T-helper 2 cell treated with Interferon-gamma antibody and Interleukin-4, amounts not matched to agents 5 μg/mL and 100 μg/mL, for 36 hours (primary cell): ENCODE results near the gene DLX2.

Experiments used
- DNase-seq: peaks from one replicate; pipeline ENCODE4 v3.0.0; 2021; ENCODE audit warnings: low spot score
- H3K27ac Mint-ChIP-seq: one replicate; pipeline ENCODE4 v1.8.0; 2021; ENCODE audit warnings: mild to moderate bottlenecking, mixed read lengths
- H3K27me3 Mint-ChIP-seq: one replicate; pipeline ENCODE4 v1.8.0; 2021; ENCODE audit warnings: low read depth, mixed read lengths
- H3K36me3 Mint-ChIP-seq: one replicate; pipeline ENCODE4 v1.8.0; 2021; ENCODE audit warnings: low read depth, mixed read lengths
- H3K4me1 Mint-ChIP-seq: one replicate; pipeline ENCODE4 v1.8.0; 2021; ENCODE audit warnings: low read depth, mixed read lengths
- H3K4me3 Mint-ChIP-seq: one replicate; pipeline ENCODE4 v1.8.0; 2022; ENCODE audit warnings: mild to moderate bottlenecking, moderate library complexity, mixed read lengths
- H3K9me3 Mint-ChIP-seq: one replicate; pipeline ENCODE4 v1.8.0; 2021; ENCODE audit warnings: mixed read lengths

DLX2 gene

DNA sequence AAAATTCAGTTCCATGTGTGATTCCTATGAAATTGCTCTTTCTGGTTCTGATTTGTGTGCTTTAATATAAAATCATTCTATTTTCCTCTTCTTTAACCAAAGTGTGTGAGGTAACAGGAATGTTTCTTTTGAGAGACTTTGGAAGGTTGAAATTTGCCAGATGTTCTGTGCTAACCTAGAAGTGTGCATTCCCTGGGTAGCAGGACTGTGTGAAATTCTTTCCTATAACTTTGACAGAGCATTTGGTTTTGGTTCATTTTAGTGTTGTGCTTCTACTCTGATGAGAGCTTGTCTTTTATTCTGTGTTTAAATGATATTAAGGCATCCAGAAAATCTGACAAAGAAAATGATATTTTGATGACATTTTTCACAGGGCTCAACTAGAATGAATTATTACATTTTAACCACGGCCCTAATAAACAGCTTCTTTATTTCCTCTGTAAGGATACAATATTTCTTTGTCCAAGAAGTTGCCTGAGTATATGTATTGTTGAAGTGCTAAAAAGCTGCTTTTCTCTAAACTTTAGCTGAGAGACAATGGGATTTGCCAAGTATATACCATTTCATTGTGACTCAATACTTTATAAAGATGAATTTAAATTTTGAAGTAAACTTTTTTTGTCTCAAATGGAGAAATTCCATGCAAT lies 52.1 kb downstream of the DLX2 start:
- H3K4me1 Mint-ChIP-seq = peaks cover 2% of the 10 kb centered on the region
- peaks cover 8% of the 10 kb centered on the region for H3K27me3 Mint-ChIP-seq
- H3K4me3 Mint-ChIP-seq = no peak overlapping the region
- DNase-seq = no peak
- H3K9me3 Mint-ChIP-seq = no peaks in the 10 kb centered on the region
- no peaks in the 10 kb centered on the region for H3K36me3 Mint-ChIP-seq
- H3K27ac Mint-ChIP-seq = no peak overlapping the region

DNA sequence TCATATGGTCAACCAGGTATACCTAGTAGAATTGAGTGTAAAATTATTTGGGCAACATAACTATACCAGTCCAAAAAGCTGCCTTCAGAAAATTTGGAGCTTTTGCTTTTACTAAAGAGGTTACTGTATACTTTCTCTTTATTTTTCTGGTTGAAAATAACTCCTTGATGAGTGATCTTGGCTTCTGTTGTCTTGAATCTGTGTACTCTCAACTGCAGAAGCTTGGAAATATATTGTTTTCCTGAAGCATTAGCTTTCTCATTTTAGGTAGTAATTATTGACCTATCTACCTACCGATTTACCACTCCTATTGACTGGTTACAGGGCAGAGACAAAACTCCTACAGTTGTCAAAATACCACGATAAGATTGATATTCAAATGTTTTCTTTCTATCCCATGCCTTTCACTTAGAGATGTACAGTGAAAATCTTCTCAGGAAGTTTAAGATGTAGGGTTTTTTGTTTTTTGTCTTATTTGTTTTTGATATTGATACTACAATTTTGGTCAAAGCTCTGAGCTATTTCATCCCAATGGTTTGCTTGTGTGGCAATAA lies 53.1 kb downstream of the DLX2 start:
- Mint-ChIP-seq H3K27me3 (peaks cover 8% of the 10 kb centered on the region), H3K9me3 (no peaks in the 10 kb centered on the region), H3K4me3 (no peak overlapping the region), H3K27ac (no peak overlapping the region), H3K4me1 (peaks cover 2% of the 10 kb centered on the region), H3K36me3 (no peaks in the 10 kb centered on the region)
- no peak for DNase-seq
